K562 (cell line): ENCODE measurements around the gene CTIF. TPM values are rescaled to one million over a fixed set of nuclear protein-coding genes. Genes with fewer than 3 reads are reported as not detected.

Experiments
- ATAC-seq: fragments of 200-7000 bp; cut with Tn5 transposase; 3 replicates; pipeline ENCODE4 v1.9.1; 2020; ENCODE audit warnings: moderate library complexity
- BruUV-seq: library from RNA; stranded (reverse); fragments of 400-500 nt; replicated peaks from 2 replicates; lab custom pipeline; 2021; lab: Mats Ljungman, UMichigan
- CTCF ChIA-PET: fragments of 300-600 bp; formaldehyde crosslinking; extraction: SDS; loops from one replicate; lab custom pipeline; 2021; ENCODE audit warnings: low intra/inter-chr PET ratio; lab: Yijun Ruan, JAX
- POLR2A ChIA-PET: fragments of 300-600, 350-650 bp; sonication (Branson Sonifier 250); formaldehyde crosslinking; extraction: SDS; loops from one replicate; lab custom pipeline; 2021; ENCODE audit warnings: antibody characterized with exemption, inconsistent platforms; lab: Yijun Ruan, JAX
- DNase-seq, 4 experiments: peaks; one replicate each; pipeline versions ENCODE4 v3.0.0 to v3.0.0-alpha.2; 2011 to 2018; ENCODE audit warnings: low spot score in 3 of 4, mixed read lengths in 3 of 4; ENCODE audit errors: extremely low read depth in 1 of 4
- FAIRE-seq: peaks from 2 replicates; lab custom pipeline; 2011; peaks lifted over from hg19 to GRCh38; lab: Jason Lieb, UNC
- H2AFZ ChIP-seq: 2 replicates; pipeline ENCODE4 v1.6.0; 2011; ENCODE audit warnings: low read depth, low read length, control low read depth, inconsistent platforms
- H3K27ac ChIP-seq: fragments of 200-600 bp; 3 replicates; pipeline ENCODE4 v1.8.0; 2011; ENCODE audit warnings: low read depth, mild to moderate bottlenecking, control low read depth, inconsistent platforms, low read length, moderate library complexity, mixed read lengths; ENCODE audit errors: extremely low read depth
- H3K27me3 ChIP-seq, 2 experiments: fragments of 300-600 bp in 1 of 2; 2 replicates in 1 of 2; 3 replicates in 1 of 2; pipeline versions ENCODE4 v1.6.0 to v1.8.0; 2011; ENCODE audit warnings: inconsistent platforms in 2 of 2, low read length in 2 of 2, mild to moderate bottlenecking in 1 of 2, mixed read lengths in 1 of 2, moderate library complexity in 1 of 2; ENCODE audit not compliant: control insufficient read depth in 2 of 2, insufficient read depth in 2 of 2
- H3K36me3 ChIP-seq: fragments of 300-600 bp; 3 replicates; pipeline ENCODE4 v1.8.0; 2011; ENCODE audit warnings: mild to moderate bottlenecking, low read length, inconsistent platforms; ENCODE audit not compliant: control insufficient read depth, insufficient read depth
- H3K4me1 ChIP-seq, 2 experiments: fragments of 200-600 bp in 1 of 2; replicated peaks in 1 of 2; 2 replicates in 1 of 2; 3 replicates in 1 of 2; pipeline versions ENCODE4 v1.5.1 to v1.8.0; 2011; ENCODE audit warnings: inconsistent platforms in 2 of 2, low read length in 2 of 2, mild to moderate bottlenecking in 1 of 2, mixed read lengths in 1 of 2, moderate library complexity in 1 of 2; ENCODE audit not compliant: control insufficient read depth in 2 of 2, insufficient read depth in 2 of 2
- H3K4me2 ChIP-seq: 2 replicates; pipeline ENCODE4 v1.6.1; 2011; ENCODE audit warnings: low read length, control low read depth, inconsistent platforms, mixed read lengths; ENCODE audit not compliant: insufficient read depth
- H3K4me3 ChIP-seq: fragments of 200-600 bp; sonication (generic), shearing (Covaris generic); 2 replicates; pipeline ENCODE4 v1.5.1; 2016; ENCODE audit warnings: control low read depth, inconsistent platforms
- H3K79me2 ChIP-seq: fragments of 200-600 bp; 3 replicates; pipeline ENCODE4 v1.8.0; 2011; ENCODE audit warnings: low read length, inconsistent platforms; ENCODE audit not compliant: control insufficient read depth, insufficient read depth
- H3K9ac ChIP-seq, 2 experiments: 2 replicates each; pipeline versions ENCODE4 v1.6.0 to v1.6.1; 2011; ENCODE audit warnings: low read depth in 2 of 2, low read length in 2 of 2, control low read depth in 1 of 2, inconsistent platforms in 1 of 2, mild to moderate bottlenecking in 1 of 2, mixed read lengths in 1 of 2; ENCODE audit not compliant: insufficient read depth in 1 of 2
- H3K9me1 ChIP-seq: one replicate; pipeline ENCODE4 v1.6.0; 2011; ENCODE audit warnings: inconsistent platforms, mild to moderate bottlenecking, low read length, moderate library complexity; ENCODE audit not compliant: control insufficient read depth, insufficient read depth
- H3K9me3 ChIP-seq: replicated peaks from 2 replicates; pipeline ENCODE4 v1.5.1; 2011; ENCODE audit warnings: low read depth, low read length, inconsistent platforms; ENCODE audit not compliant: control insufficient read depth, insufficient read depth
- H4K20me1 ChIP-seq: replicated peaks from 2 replicates; pipeline ENCODE4 v1.6.1; 2011; ENCODE audit warnings: low read length, inconsistent platforms, mixed read lengths; ENCODE audit not compliant: control insufficient read depth, insufficient read depth
- HMGN3 ChIP-seq: IDR thresholded peaks from 2 replicates; pipeline ENCODE4 v1.6.1; 2011; ENCODE audit warnings: borderline replicate concordance, low read depth, mild to moderate bottlenecking, mixed read lengths, low read length; ENCODE audit not compliant: insufficient read length; ENCODE audit errors: extremely low read depth
- ZBTB40 ChIP-seq, 2 experiments: fragments of 450-650 bp in 1 of 2; sonication (generic) in 1 of 2; formaldehyde crosslinking in 1 of 2; IDR thresholded peaks; 2 replicates each; pipeline versions ENCODE4 v1.7.1 to v1.9.0; 2016 to 2022; ENCODE audit warnings: inconsistent platforms in 1 of 2, mild to moderate bottlenecking in 1 of 2, missing genetic modification reagents in 1 of 2
- WGBS: fragments of 100-300 bp; shearing (Covaris generic); methylation state at CpG from one replicate; pipeline ENCODE4 v1.1.6; 2016; ENCODE audit warnings: low coverage, mixed read lengths; ENCODE audit not compliant: insufficient coverage; ENCODE audit errors: missing lambda C conversion rate; 5-methylcytosine and 5-hydroxymethylcytosine counted together
- in situ Hi-C: fragments of 300-500 bp; cut with MboI; formaldehyde crosslinking; loops from 4 replicates; pipeline ENCODE4 v1.15.0; 2018; ENCODE audit warnings: inconsistent platforms, mixed read lengths
- intact Hi-C: fragments of 100-400 bp; cut with micrococcal nuclease; formaldehyde crosslinking; loops from 2 replicates; pipeline ENCODE4 v1.14.2; 2022
- polyA plus RNA-seq, 8 experiments: library from polyadenylated mRNA; depleted of rRNA in 4 of 8; stranded (reverse) in 5 of 8; unstranded in 3 of 8; fragments of >200 nt; fragmentation: Nextera tagmentation in 2 of 8; fragmentation: Illumina TruSeq in 1 of 8; extraction: Ambion mirVana in 2 of 8; extraction: Trizol in 1 of 8; gene quantifications; 2 replicates each; pipeline versions ENCODE4 v1.2.1 to v1.2.3, GENCODE V29; 2011 to 2014; ENCODE audit warnings: inconsistent platforms in 1 of 8, missing spikeins in 1 of 8
- total RNA-seq, 7 experiments: library from RNA; depleted of rRNA in 6 of 7; stranded (reverse); fragments of >200 nt in 6 of 7; fragmentation: Illumina TruSeq in 2 of 7; extraction: Trizol in 2 of 7; gene quantifications; 2 replicates each; pipeline versions ENCODE4 v1.2.1 to v1.2.3, GENCODE V29; 2011 to 2021; ENCODE audit warnings: low replicate concordance in 1 of 7

CTIF gene
- total and polyA plus RNA-seq, 9 of the 15 experiments (the other 6 are each of a cell fraction or from before 2014, with no cell fraction given): 0.17 to 11.5 (median 2.2) TPM

DNA sequence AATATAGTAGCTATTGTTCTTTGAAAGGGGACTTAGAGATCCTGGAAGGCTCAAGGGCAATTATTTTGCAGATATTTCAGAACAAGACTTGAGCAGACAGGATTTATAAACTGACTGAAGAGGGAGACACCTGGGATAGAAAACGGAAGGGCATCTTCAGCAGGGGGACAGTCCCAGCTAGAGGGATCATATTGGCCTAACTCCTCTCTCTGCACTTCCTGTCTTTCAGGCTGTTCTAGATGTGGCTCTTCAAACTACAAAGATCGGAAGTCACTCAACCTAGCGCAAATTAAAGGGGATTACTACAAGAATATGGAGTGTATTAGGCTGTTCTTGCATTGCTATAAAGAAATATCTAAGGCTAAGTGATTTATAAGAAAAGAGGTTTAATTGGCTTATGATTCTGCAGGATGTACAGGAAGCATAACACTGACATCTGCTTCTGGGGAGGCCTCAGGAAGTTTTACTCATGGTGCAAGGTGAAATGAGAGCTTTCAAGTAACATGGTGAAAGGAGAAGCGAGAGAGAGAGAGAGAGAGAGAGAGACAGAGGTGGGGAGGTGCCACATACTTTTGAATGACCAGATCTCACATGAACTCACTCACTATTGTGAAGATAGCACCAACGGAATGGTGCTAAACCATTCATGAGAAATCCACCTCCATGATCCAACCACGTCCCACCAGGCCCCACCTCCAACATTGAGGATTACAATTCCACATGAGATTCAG lies 5.3 kb upstream of the CTIF start:
- Histone ChIP-seq H3K27me3 (no peaks in the 10 kb centered on the region; a peak in 1 of 5 replicates), H3K79me2 (no peaks in the 10 kb centered on the region), H3K9me3 (no peaks in the 10 kb centered on the region), H2AFZ (0 out of 2 replicates have a peak overlapping the region, but pooled peaks have one; percentile 32), H3K4me1 (peaks cover 2% of the 10 kb centered on the region in 2 experiments; a peak in 3 of 5 replicates), H3K4me3 (no peak overlapping the region), H3K27ac (no peak overlapping the region), H3K36me3 (no peaks in the 10 kb centered on the region), H3K4me2 (no peak overlapping the region), H4K20me1 (no peaks in the 10 kb centered on the region), H3K9ac (no peak overlapping the region), H3K9me1 (no peaks in the 10 kb centered on the region)
- intact Hi-C loops (no loop called here), in situ Hi-C loops (no loop called here)
- ChIA-PET POLR2A (no interaction called here), CTCF (no interaction called here)
- WGBS: 16% methylated on average over 5 of the region's 6 CpGs
- FAIRE-seq: no peak
- no peak for DNase-seq
- no peak; the same call in 2 of the 3 replicates for ATAC-seq
- 0 out of 2 replicates have a peak, but pooled peaks have one; percentile 24 for TF ChIP-seq ZBTB40 (IDR thresholded peaks at IDR 0.05)
- no peak for TF ChIP-seq ZBTB40 (CRISPR knock-in tag; IDR thresholded peaks at IDR 0.05)
- no peak for TF ChIP-seq HMGN3
- no TSS peak for BruUV-seq
